HG03378 (cell line): ENCODE measurements around the gene GTF2E1.

ENCODE experiments used
- ATAC-seq: cut with Tn5 transposase; IDR thresholded peaks from one replicate; pipeline ENCODE4 v1.9.1; 2021; ENCODE audit warnings: mild to moderate bottlenecking, moderate library complexity; ENCODE audit not compliant: unreplicated experiment

The GTF2E1 gene

GRCh38 chr3:120796976-120797375 lies 54.4 kb downstream of the GTF2E1 start:
- ATAC-seq: no peak

- no peak for ATAC-seq
Measured at GRCh38 chr3:120797857-120798256, 55.3 kb downstream of the GTF2E1 start.

GRCh38 chr3:120798346-120798745 lies 55.8 kb downstream of the GTF2E1 start:
- ATAC-seq: no peak

GRCh38 chr3:120800625-120801024 lies 58.1 kb downstream of the GTF2E1 start:
- no peak for ATAC-seq

GRCh38 chr3:120801484-120801883 lies 58.9 kb downstream of the GTF2E1 start:
- ATAC-seq: no peak

- no peak for ATAC-seq
Measured at GRCh38 chr3:120802916-120803315, 60.4 kb downstream of the GTF2E1 start.

GRCh38 chr3:120816728-120817127 lies 74.2 kb downstream of the GTF2E1 start:
- no peak for ATAC-seq

GRCh38 chr3:120820748-120821147 lies 78.2 kb downstream of the GTF2E1 start:
- no peak for ATAC-seq

- no peak for ATAC-seq
Measured at GRCh38 chr3:120821426-120821825, 78.9 kb downstream of the GTF2E1 start.

- ATAC-seq: no peak
Measured at GRCh38 chr3:120823156-120823555, 80.6 kb downstream of the GTF2E1 start.

- ATAC-seq: no peak
Measured at GRCh38 chr3:120824613-120825012, 82.1 kb downstream of the GTF2E1 start.

GRCh38 chr3:120828796-120829195 lies 86.3 kb downstream of the GTF2E1 start:
- no peak for ATAC-seq

GRCh38 chr3:120831066-120831465 lies 88.5 kb downstream of the GTF2E1 start:
- no peak for ATAC-seq
